Stimulated activated CD4-positive, alpha-beta T cell treated with anti-CD3 and anti-CD28 coated beads, Interleukin-12 subunit alpha, Interleukin-12 subunit beta, amount 100 ng/mL, for 4 hours (primary cell): ENCODE results near the gene TMEM181.
"Not testable (repeated sequence)": the region's sequence is repeated elsewhere in the genome, so short reads cannot be mapped to it uniquely, and the experiment has no call there.

Experiments
- DNase-seq: peaks from one replicate; pipeline ENCODE4 v3.0.0-alpha.2; 2020

The TMEM181 gene

GRCh38 chr6:158559895-158560835 lies at the start of gene TMEM181:
TMEM181 (plus strand) TSS chr6:158560091; CDS start chr6:158560225, 134 bp downstream.
- peak; percentile 85 for DNase-seq

- DNase-seq = no peak
These were observed 47.1 kb upstream of the TMEM181 start for GRCh38 chr6:158512809-158513208.

- no peak for DNase-seq
These were observed 45.7 kb upstream of the TMEM181 start for GRCh38 chr6:158514176-158514575.

GRCh38 chr6:158514991-158515390 lies 44.9 kb upstream of the TMEM181 start:
- DNase-seq = no peak

- DNase-seq = no peak
These were observed 43.8 kb upstream of the TMEM181 start for GRCh38 chr6:158516098-158516497.

GRCh38 chr6:158517038-158517437 lies 42.9 kb upstream of the TMEM181 start:
- DNase-seq = no peak

GRCh38 chr6:158517581-158517980 lies 42.3 kb upstream of the TMEM181 start:
- DNase-seq = no peak

- peak; percentile 43 for DNase-seq
These were observed 41.4 kb upstream of the TMEM181 start for GRCh38 chr6:158518191-158519127.

- no peak for DNase-seq
These were observed 40.6 kb upstream of the TMEM181 start for GRCh38 chr6:158519300-158519699.

GRCh38 chr6:158519761-158520160 lies 40.1 kb upstream of the TMEM181 start:
- DNase-seq = no peak

- DNase-seq = not testable (repeated sequence)
These were observed 38.9 kb upstream of the TMEM181 start for GRCh38 chr6:158520975-158521374.

GRCh38 chr6:158521759-158522158 lies 38.1 kb upstream of the TMEM181 start:
- no peak for DNase-seq

- no peak for DNase-seq
These were observed 37.3 kb upstream of the TMEM181 start for GRCh38 chr6:158522616-158523015.

- no peak for DNase-seq
These were observed 35.6 kb upstream of the TMEM181 start for GRCh38 chr6:158524311-158524710.

GRCh38 chr6:158527858-158528257 lies 32.0 kb upstream of the TMEM181 start:
- not testable (repeated sequence) for DNase-seq

- DNase-seq = no peak
These were observed 31.1 kb upstream of the TMEM181 start for GRCh38 chr6:158528826-158529225.

- no peak for DNase-seq
These were observed 30.3 kb upstream of the TMEM181 start for GRCh38 chr6:158529629-158530028.

- no peak for DNase-seq
These were observed 28.3 kb upstream of the TMEM181 start for GRCh38 chr6:158531566-158531965.

- no peak for DNase-seq
These were observed 27.9 kb upstream of the TMEM181 start for GRCh38 chr6:158531970-158532369.

- peak; percentile 61 for DNase-seq
These were observed 23.6 kb upstream of the TMEM181 start for GRCh38 chr6:158536084-158536890.

- DNase-seq = no peak
These were observed 22.7 kb upstream of the TMEM181 start for GRCh38 chr6:158536891-158537798.
